ENCODE measurements around the gene NDUFB2.

NDUFB2 gene

DNA sequence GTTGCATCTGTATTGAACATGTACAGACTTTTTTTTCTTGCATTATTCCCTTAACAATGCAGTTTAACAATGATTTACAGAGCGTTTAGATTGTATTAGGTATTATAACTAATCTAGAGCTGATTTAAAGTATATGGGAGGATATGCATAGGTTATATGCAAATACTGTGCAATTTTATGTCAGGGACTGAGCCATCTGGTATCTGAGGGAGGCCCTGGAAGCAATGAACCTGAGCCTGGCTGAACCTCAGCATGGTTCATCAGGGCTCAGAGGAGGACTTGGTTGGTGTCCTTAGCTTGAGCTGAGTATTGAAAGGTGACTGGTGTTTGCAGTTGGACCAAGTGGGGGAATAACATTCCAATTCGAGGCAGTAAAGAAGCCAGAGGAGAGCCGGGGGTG, 19.0 kb upstream of the NDUFB2 start:
- H3K4me3 ChIP-seq (replicated peaks in 1 of 2; ENCODE audit: low read depth in 2 of 2, low read length in 2 of 2): no peak overlapping the region
- TF ChIP-seq, protein P1, sequence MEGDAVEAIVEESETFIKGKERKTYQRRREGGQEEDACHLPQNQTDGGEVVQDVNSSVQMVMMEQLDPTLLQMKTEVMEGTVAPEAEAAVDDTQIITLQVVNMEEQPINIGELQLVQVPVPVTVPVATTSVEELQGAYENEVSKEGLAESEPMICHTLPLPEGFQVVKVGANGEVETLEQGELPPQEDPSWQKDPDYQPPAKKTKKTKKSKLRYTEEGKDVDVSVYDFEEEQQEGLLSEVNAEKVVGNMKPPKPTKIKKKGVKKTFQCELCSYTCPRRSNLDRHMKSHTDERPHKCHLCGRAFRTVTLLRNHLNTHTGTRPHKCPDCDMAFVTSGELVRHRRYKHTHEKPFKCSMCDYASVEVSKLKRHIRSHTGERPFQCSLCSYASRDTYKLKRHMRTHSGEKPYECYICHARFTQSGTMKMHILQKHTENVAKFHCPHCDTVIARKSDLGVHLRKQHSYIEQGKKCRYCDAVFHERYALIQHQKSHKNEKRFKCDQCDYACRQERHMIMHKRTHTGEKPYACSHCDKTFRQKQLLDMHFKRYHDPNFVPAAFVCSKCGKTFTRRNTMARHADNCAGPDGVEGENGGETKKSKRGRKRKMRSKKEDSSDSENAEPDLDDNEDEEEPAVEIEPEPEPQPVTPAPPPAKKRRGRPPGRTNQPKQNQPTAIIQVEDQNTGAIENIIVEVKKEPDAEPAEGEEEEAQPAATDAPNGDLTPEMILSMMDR (IDR thresholded peaks at IDR 0.05; ENCODE audit: low read depth, low read length): no peak
- no peak for DNase-seq (ENCODE audit: low read depth in 2 of 2)

DNA sequence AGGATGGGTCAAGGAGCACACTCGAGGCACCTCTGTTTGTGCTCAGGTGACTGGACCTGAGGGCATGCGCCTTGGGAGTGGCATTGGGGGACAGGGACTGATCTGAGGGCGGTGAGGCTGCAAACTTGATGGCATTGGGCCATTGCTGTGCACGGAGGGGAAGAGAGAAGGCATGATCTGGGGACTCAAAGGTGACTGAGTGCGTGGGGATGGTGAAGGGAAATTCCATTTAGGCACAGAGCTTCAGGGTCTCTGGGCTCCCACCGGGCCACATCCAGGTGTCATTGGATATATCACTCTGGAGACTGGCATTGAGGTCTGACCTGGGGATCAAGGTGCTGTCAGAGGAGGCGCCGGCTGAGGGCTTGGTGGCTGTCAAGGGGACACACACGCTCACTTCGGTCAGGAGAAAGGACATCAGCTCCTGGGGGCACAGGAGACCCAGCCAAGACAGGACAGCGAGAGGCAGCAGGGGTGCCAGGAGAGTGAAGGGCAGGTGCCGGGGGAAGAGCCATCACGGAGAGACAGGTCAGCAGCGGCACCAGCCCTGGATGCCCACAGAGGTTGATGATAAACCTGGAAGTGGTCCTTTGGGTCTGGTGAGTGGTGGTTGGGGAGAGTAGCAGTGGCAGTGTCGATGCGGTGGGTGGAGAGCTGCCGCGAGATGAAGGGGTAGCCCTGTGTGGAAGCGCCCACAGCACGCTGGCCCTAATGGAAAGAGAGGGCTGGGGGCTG, 18.3 kb upstream of the NDUFB2 start:
- DNase-seq (ENCODE audit: low read depth in 2 of 2): no peak
- TF ChIP-seq, protein P1 (IDR thresholded peaks at IDR 0.05; ENCODE audit: low read depth, low read length): no peak
- H3K4me3 ChIP-seq (replicated peaks in 1 of 2; ENCODE audit: low read depth in 2 of 2, low read length in 2 of 2): no peak overlapping the region

- TF ChIP-seq, protein P1 (IDR thresholded peaks at IDR 0.05; ENCODE audit: low read depth, low read length): no peak
- no peak overlapping the region for H3K4me3 ChIP-seq (replicated peaks in 1 of 2; ENCODE audit: low read depth in 2 of 2, low read length in 2 of 2)
- DNase-seq (ENCODE audit: low read depth in 2 of 2): no peak
Observed at GRCh38 chr7:140678816-140679130, 17.7 kb upstream of the NDUFB2 start.

- TF ChIP-seq, protein P1 (IDR thresholded peaks at IDR 0.05; ENCODE audit: low read depth, low read length): no peak
- DNase-seq (ENCODE audit: low read depth in 2 of 2): no peak
- no peak overlapping the region for H3K4me3 ChIP-seq (replicated peaks in 1 of 2; ENCODE audit: low read depth in 2 of 2, low read length in 2 of 2)
Observed at GRCh38 chr7:140679186-140679585, 17.3 kb upstream of the NDUFB2 start.

DNA sequence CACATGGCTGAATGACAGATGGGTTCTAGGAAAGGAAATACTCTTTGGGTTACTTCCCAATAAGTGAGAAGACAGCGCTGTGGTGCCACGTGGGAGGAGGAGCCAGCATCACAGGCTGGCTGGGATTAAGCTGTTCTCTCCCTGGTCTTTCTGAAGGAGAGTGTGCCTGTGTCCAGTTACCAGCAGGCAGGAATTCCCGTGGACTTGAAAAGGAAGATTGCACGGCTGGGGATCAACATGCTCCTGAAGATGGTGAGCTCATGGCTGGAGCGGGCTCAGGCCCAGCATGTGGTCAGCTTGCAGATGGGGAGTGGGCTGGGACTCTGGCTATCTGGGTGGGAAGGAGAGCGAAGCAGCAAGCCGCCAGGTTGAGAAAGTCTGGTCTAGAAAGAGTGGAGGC, 15.6 kb upstream of the NDUFB2 start:
- TF ChIP-seq, protein P1 (IDR thresholded peaks at IDR 0.05; ENCODE audit: low read depth, low read length): no peak
- DNase-seq (ENCODE audit: low read depth in 2 of 2): no peak
- H3K4me3 ChIP-seq (replicated peaks in 1 of 2; ENCODE audit: low read depth in 2 of 2, low read length in 2 of 2): no peak overlapping the region

DNA sequence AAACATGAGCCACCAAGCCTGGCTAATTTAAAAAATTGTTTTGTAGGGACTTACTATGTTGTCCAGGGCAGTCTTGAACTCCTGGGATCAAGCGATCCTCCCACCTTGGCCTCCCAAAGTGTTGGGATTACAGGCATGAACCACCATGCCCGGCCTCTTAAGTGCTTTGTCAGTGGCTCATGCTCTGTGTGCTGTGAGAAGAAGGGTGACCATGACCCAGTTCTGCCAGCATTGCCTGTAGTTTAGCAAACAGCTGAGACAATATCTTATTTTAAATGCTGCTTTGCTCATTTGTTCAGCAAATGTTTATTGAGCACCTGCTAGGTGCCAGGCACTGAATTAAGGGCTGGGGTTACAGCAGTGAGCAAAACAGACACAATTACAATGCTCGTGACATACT, 14.7 kb upstream of the NDUFB2 start:
- TF ChIP-seq, protein P1 (IDR thresholded peaks at IDR 0.05; ENCODE audit: low read depth, low read length): no peak
- DNase-seq (ENCODE audit: low read depth in 2 of 2): no peak
- H3K4me3 ChIP-seq (replicated peaks in 1 of 2; ENCODE audit: low read depth in 2 of 2, low read length in 2 of 2): no peak overlapping the region

DNA sequence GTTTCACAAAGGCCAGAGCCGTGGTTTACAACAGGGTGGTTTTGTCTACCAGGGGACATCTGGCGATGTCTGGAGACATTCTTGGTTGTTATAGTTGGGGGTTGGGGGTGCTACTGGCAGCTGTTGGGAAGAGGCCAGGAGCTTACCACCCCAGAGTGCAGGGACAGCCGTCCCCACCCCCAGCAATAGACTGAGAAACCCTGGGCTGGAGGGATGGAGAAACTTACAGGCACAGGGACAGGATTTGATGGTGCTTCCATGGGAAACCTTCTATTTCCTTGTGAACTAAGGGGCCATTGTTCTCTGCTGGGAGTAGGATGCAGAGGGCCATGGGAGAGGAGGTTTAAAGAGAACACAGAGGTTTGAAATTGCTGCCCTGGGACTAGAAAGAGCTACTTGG, 12.9 kb upstream of the NDUFB2 start:
- TF ChIP-seq, protein P1 (IDR thresholded peaks at IDR 0.05; ENCODE audit: low read depth, low read length): no peak
- H3K4me3 ChIP-seq (replicated peaks in 1 of 2; ENCODE audit: low read depth in 2 of 2, low read length in 2 of 2): no peak overlapping the region
- no peak for DNase-seq (ENCODE audit: low read depth in 2 of 2)
